SJCRH30 (cell line): ENCODE data around the gene TK1. TPM values are rescaled to one million over a fixed set of nuclear protein-coding genes. Genes with fewer than 3 reads are reported as not detected.

ENCODE experiments used
- total RNA-seq: library from RNA; depleted of rRNA; stranded (reverse); fragments of >200 nt; shearing (Covaris generic); gene quantifications from 2 replicates; pipeline ENCODE4 v1.2.3, GENCODE V29; 2014; rRNA removed

TK1 gene
- total RNA-seq, 1 experiment from 2014 or later = 141 TPM

Other genes starting within 250 kb of the TK1 start
- 12.7 and 13.4 TPM in 2 replicates for gene TNRC6C, start 228.3 kb downstream of the TK1 start, total RNA-seq
- 18.8 and 23.2 TPM in 2 replicates for gene TMC6, start 58.3 kb downstream of the TK1 start, total RNA-seq
- 0.28 and 0.30 TPM in 2 replicates for gene TMC8, start 56.3 kb downstream of the TK1 start, total RNA-seq
- gene C17orf99, start 40.7 kb downstream of the TK1 start, total RNA-seq = not detected in 2 replicates
- gene SYNGR2, start 18.5 kb downstream of the TK1 start, total RNA-seq = 19.5 and 21.1 TPM in 2 replicates
- gene AFMID, start 310 bp upstream of the TK1 start, total RNA-seq = 97.1 and 110 TPM in 2 replicates
- gene BIRC5, start 27.2 kb upstream of the TK1 start, total RNA-seq = 248 and 255 TPM in 2 replicates
- 0.10 TPM in 1 of 2 replicates, not detected in the other for gene TMEM235, start 44.6 kb upstream of the TK1 start, total RNA-seq
- gene SOCS3, start 173.0 kb upstream of the TK1 start, total RNA-seq = 27.5 and 28.9 TPM in 2 replicates
- gene PGS1, start 191.6 kb upstream of the TK1 start, total RNA-seq = 59.8 and 66.2 TPM in 2 replicates